OCI-LY7 (cell line): ENCODE measurements around the gene COL23A1. TPM values are rescaled to one million over a fixed set of nuclear protein-coding genes. Genes with fewer than 3 reads are reported as not detected.

Experiments
- BruUV-seq: library from RNA; stranded (reverse); fragments of 400-500 nt; replicated peaks from 2 replicates; lab custom pipeline; 2021; lab: Mats Ljungman, UMichigan
- CTCF ChIA-PET: fragments of 300-600 bp; sonication (Branson Sonifier 250); formaldehyde crosslinking; loops from one replicate; lab custom pipeline; 2022; ENCODE audit warnings: antibody characterized with exemption; ENCODE audit not compliant: unreplicated experiment; lab: Charles Lee
- POLR2A ChIA-PET: fragments of 300-600 bp; sonication (Branson Sonifier 250); formaldehyde crosslinking; loops from one replicate; lab custom pipeline; 2022; ENCODE audit warnings: antibody characterized with exemption; lab: Charles Lee
- DNase-seq: peaks from one replicate; pipeline ENCODE4 v3.0.0-alpha.2; 2015; ENCODE audit warnings: low spot score
- H2AFZ ChIP-seq: fragments of 200-600 bp; sonication (generic), shearing (Covaris generic); 2 replicates; pipeline ENCODE4 v1.6.1; 2014; ENCODE audit warnings: mild to moderate bottlenecking, antibody characterized with exemption, low read length, moderate library complexity
- H3K27ac ChIP-seq: fragments of 200-600 bp; sonication (generic); 2 replicates; pipeline ENCODE4 v1.5.1; 2014; ENCODE audit warnings: mixed run types, low read depth, mild to moderate bottlenecking, moderate library complexity, low read length, inconsistent platforms; ENCODE audit not compliant: poor library complexity, severe bottlenecking
- H3K36me3 ChIP-seq: fragments of 200-600 bp; sonication (generic); 2 replicates; pipeline ENCODE4 v1.6.1; 2014; ENCODE audit warnings: mild to moderate bottlenecking, antibody characterized with exemption, low read length, moderate library complexity, mixed read lengths; ENCODE audit not compliant: insufficient read depth
- H3K4me1 ChIP-seq: fragments of 200-600 bp; sonication (generic); 2 replicates; pipeline ENCODE4 v1.5.1; 2014; ENCODE audit warnings: mild to moderate bottlenecking, low read length; ENCODE audit not compliant: insufficient read depth, poor library complexity, severe bottlenecking
- H3K4me2 ChIP-seq: fragments of 200-600 bp; sonication (generic); 2 replicates; pipeline ENCODE4 v1.6.1; 2014; ENCODE audit warnings: mild to moderate bottlenecking, low read length
- H3K4me3 ChIP-seq: fragments of 200-600 bp; sonication (generic); 2 replicates; pipeline ENCODE4 v1.5.1; 2014; ENCODE audit warnings: mild to moderate bottlenecking, low read depth, low read length; ENCODE audit not compliant: poor library complexity, severe bottlenecking
- H3K79me2 ChIP-seq: fragments of 200-600 bp; sonication (generic); 2 replicates; pipeline ENCODE4 v1.6.1; 2016; ENCODE audit warnings: low read depth, mild to moderate bottlenecking, low read length, moderate library complexity, mixed read lengths; ENCODE audit not compliant: insufficient read depth
- H3K9me2 ChIP-seq: fragments of 200-600 bp; sonication (generic); 2 replicates; pipeline ENCODE4 v1.6.1; 2016; ENCODE audit warnings: mild to moderate bottlenecking, low read length, mixed read lengths; ENCODE audit not compliant: insufficient read depth
- H3K9me3 ChIP-seq: fragments of 200-600 bp; sonication (generic); 2 replicates; pipeline ENCODE4 v1.6.1; 2014; ENCODE audit warnings: mild to moderate bottlenecking, mixed run types, low read length, mixed read lengths
- H4K20me1 ChIP-seq: fragments of 200-600 bp; sonication (generic); 2 replicates; pipeline ENCODE4 v1.6.1; 2014; ENCODE audit warnings: mild to moderate bottlenecking, antibody characterized with exemption, low read length, moderate library complexity, mixed read lengths; ENCODE audit not compliant: insufficient read depth
- EZH2phosphoT487 ChIP-seq: fragments of 200-600 bp; sonication (generic); IDR thresholded peaks from 2 replicates; pipeline ENCODE4 v1.6.1; 2018; ENCODE audit warnings: low read depth, borderline replicate concordance, mild to moderate bottlenecking, mixed run types, antibody characterized with exemption, low read length, moderate library complexity, mixed read lengths
- intact Hi-C: fragments of 100-400 bp; cut with micrococcal nuclease; formaldehyde crosslinking; loops from one replicate; pipeline ENCODE4 v1.10.0; 2022; ENCODE audit not compliant: unreplicated experiment
- total RNA-seq, 2 experiments: library from RNA; depleted of rRNA in 1 of 2; stranded (reverse); fragments of >200 nt in 1 of 2; shearing (Covaris generic) in 1 of 2; gene quantifications; 2 replicates each; pipeline ENCODE4 v1.2.3, GENCODE V29; 2014 to 2022
- TF ChIP-seq, protein P1 (sequence below): fragments of 200-600 bp; sonication (generic); conservative IDR thresholded peaks from 2 replicates; pipeline ENCODE4 v1.5.1; 2014; ENCODE audit warnings: mild to moderate bottlenecking, antibody characterized with exemption, low read length, moderate library complexity, mixed read lengths

The COL23A1 gene
- total RNA-seq, 2 experiments from 2014 or later = 0.53 TPM; not detected in 1

DNA sequence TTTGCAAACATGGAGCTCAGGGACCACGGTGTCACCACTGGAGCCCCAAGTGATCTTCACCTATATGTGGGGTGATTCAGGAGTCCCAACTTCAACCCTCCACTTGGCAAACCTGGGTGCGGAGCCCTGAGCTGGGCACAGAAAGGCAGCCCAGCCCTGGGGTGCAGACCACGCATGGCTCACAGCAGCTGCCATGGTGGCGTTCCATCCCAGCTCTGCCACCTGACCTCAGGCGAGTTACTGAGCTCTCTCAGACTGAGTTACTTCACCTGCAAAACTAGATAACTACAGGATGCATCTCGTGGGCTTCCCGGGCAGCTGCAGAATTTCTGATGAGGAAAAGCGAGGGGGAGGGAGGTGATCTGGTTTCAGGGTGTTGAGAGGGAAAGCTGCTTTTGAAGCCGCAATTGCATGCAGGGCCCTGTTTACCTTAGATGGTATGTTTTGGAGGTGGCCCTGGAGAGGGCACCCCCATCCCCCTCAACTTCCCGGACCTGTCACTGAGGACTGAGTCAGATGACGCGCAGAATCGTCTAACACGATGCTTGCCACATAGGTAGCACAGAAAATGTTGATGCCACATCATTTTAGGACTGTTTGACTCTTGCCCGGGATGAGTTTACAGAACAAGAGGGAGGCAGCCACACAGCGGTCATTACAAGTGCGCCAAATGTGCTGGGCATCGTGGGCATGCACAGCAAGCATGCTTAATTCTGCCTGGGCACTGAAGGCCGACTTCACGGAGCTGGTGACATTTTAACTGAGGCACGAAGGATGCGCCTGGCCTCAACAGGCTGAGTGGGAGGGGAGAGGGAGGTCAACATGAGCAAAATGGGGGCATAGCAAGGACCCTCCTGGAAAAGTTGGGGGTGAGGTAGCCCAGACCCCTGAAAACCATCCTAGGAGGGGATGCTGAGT lies 154.6 kb downstream of the COL23A1 start:
- H3K4me1 ChIP-seq = no peaks in the 10 kb centered on the region
- BruUV-seq = no TSS peak
- H4K20me1 ChIP-seq = no peaks in the 10 kb centered on the region
- no peak overlapping the region for H3K27ac ChIP-seq
- no peak for DNase-seq
- H3K9me3 ChIP-seq = no peaks in the 10 kb centered on the region
- no peak overlapping the region for H3K4me3 ChIP-seq
- no peaks in the 10 kb centered on the region for H3K9me2 ChIP-seq
- no peaks in the 10 kb centered on the region for H3K36me3 ChIP-seq
- H2AFZ ChIP-seq = no peak overlapping the region
- no peak for TF ChIP-seq EZH2phosphoT487
- TF ChIP-seq, protein P1, sequence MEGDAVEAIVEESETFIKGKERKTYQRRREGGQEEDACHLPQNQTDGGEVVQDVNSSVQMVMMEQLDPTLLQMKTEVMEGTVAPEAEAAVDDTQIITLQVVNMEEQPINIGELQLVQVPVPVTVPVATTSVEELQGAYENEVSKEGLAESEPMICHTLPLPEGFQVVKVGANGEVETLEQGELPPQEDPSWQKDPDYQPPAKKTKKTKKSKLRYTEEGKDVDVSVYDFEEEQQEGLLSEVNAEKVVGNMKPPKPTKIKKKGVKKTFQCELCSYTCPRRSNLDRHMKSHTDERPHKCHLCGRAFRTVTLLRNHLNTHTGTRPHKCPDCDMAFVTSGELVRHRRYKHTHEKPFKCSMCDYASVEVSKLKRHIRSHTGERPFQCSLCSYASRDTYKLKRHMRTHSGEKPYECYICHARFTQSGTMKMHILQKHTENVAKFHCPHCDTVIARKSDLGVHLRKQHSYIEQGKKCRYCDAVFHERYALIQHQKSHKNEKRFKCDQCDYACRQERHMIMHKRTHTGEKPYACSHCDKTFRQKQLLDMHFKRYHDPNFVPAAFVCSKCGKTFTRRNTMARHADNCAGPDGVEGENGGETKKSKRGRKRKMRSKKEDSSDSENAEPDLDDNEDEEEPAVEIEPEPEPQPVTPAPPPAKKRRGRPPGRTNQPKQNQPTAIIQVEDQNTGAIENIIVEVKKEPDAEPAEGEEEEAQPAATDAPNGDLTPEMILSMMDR = no peak
- H3K4me2 ChIP-seq = no peak overlapping the region
- no peaks in the 10 kb centered on the region for H3K79me2 ChIP-seq
- intact Hi-C loops = no loop called here
- ChIA-PET CTCF (no interaction called here), POLR2A (no interaction called here)

DNA sequence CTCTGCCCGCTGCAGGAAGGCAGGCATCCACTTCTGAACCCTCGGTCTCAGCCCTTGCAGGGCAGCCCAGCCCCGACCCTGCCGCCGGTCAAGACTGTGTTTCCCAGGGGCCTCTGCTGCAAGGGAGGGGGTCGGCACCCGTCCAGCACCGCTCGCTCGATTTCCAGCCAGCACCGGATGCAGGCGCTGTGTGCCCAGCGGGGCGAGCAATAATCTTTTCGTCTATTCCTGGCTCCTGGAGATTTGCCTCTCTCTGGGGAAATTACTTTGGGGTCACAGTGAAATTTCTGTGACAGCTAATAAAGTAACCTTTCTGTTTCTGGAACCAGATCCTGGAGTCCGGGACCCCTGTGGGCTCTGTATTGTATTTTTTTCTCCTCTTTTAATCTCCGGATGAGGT lies 155.3 kb downstream of the COL23A1 start:
- ChIA-PET CTCF (no interaction called here), POLR2A (no interaction called here)
- no TSS peak for BruUV-seq
- no peaks in the 10 kb centered on the region for H4K20me1 ChIP-seq
- no peak overlapping the region for H3K4me2 ChIP-seq
- H3K4me1 ChIP-seq = no peaks in the 10 kb centered on the region
- intact Hi-C loops = no loop called here
- no peaks in the 10 kb centered on the region for H3K36me3 ChIP-seq
- H3K27ac ChIP-seq = no peak overlapping the region
- H2AFZ ChIP-seq = no peak overlapping the region
- H3K79me2 ChIP-seq = no peaks in the 10 kb centered on the region
- H3K4me3 ChIP-seq = no peak overlapping the region
- DNase-seq = no peak
- no peak for TF ChIP-seq EZH2phosphoT487
- TF ChIP-seq, protein P1 = no peak
- no peaks in the 10 kb centered on the region for H3K9me2 ChIP-seq
- H3K9me3 ChIP-seq = no peaks in the 10 kb centered on the region
